ENCODE measurements around the gene TAS1R3.

TAS1R3 gene

DNA sequence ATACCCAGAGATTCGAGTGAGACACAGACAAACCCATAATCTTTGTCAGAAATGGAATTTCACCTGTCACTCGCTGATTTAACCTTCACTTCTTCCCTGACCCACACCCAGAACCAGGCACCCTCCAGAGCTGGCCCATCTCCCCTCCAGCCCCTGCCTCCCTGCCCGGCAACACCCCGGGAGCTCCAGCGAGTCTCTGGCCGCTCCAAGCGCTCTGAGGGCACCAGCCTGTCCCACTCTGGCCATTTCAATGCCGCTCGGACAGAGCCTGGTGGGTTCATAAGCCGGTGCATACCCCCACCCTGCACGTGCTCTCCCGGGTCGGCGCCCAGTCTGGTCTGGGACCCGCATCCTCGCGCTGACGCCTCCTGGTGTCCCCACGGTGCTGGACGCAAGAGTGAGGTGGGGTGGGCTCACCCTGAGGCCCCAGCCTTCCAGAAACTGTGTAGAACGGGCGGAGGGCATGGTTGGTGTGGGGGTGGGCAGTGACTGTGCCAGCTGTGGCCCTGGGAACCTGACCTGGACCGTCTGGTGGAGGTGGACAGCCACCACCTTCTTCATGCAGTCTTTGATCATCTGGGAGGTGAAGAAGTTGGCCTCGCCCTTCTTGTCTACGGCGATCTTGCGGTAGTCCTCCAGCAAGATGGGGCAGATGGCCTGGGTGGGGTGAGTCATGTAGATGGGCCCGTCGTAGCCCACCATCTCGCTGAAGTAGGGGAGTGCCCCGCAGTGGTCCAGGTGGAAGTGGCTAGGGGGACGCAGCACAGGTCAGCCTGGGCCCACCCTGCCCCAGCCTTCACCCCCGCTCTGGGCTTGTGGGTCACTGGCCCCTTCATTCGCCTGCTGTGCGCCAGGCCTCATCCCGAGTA, 12.1 kb upstream of the TAS1R3 start:
- DNase-seq (ENCODE audit: low spot score in 2 of 2), result no peak
- in situ Hi-C loops (cut with MboI; ENCODE audit: low sequenced_read_pairs), result no loop called here
- H3K9me3 ChIP-seq, result no peaks in the 10 kb centered on the region
- no peaks in the 10 kb centered on the region for H3K27me3 ChIP-seq (ENCODE audit: low read depth)
- H3K4me1 ChIP-seq, result peaks cover 5% of the 10 kb centered on the region
- H3K4me3 ChIP-seq, result no peak overlapping the region
- H3K36me3 ChIP-seq (replicated peaks), result peaks cover 57% of the 10 kb centered on the region

DNA sequence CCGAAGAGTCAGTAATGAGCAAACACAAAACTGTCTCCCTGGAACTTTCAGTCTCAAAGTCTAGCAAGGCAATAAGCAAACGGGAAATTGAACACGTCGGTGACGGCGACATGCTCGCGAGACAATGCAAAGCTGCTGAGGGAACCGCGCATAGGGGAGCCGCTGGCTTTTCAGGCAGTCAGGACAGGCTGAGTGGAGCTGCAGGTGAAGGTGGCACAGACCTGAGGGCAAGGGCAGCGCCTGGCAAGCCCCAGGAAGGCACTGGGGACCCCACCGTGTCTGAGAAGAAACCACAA, 11.5 kb upstream of the TAS1R3 start:
- peaks cover 5% of the 10 kb centered on the region for H3K4me1 ChIP-seq
- in situ Hi-C loops (cut with MboI; ENCODE audit: low sequenced_read_pairs), result no loop called here
- DNase-seq (ENCODE audit: low spot score in 2 of 2), result no peak
- H3K36me3 ChIP-seq (replicated peaks), result peaks cover 54% of the 10 kb centered on the region
- no peak overlapping the region for H3K4me3 ChIP-seq
- no peaks in the 10 kb centered on the region for H3K27me3 ChIP-seq (ENCODE audit: low read depth)
- no peaks in the 10 kb centered on the region for H3K9me3 ChIP-seq

DNA sequence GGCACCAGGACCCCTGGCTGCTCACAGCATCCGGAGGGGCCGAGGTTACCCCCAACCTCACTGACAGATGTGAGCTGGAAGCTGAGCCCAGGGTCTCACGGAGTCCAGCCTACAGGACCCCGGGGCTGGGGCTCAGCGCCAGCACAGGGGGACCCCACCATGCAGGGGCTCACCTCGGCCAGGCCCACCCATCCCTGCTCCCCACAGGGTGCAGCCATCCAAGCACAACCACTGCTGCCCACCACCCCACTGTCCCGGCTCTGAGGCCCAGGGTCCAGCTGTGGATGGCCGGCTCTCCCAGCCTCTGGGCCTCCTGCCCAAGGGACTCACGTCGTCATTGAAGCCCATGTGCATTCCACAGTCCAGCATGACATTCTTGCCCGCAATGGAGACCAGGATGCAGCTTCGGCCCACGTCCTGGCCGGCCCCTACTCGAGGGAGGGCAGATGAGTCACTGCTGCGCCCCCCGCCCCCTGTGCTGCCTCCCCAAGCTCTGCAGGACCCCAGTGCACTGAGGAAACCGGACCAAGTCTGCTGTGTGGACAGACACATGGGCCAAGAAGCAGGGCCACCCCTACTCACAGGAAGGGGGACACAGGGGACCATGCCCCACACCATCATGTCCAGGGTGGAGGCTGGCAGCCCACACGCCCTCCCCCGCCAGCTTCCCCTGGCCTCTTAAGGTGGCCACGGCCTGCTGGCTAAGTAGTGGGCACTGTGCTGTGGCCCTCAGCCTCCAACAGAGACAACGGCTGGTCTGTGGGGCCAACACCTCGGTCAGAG, 10.2 kb upstream of the TAS1R3 start:
- no peaks in the 10 kb centered on the region for H3K27me3 ChIP-seq (ENCODE audit: low read depth)
- H3K4me1 ChIP-seq, result peaks cover 10% of the 10 kb centered on the region
- in situ Hi-C loops (cut with MboI; ENCODE audit: low sequenced_read_pairs), result no loop called here
- no peaks in the 10 kb centered on the region for H3K9me3 ChIP-seq
- H3K36me3 ChIP-seq (replicated peaks), result peaks cover 46% of the 10 kb centered on the region
- DNase-seq (ENCODE audit: low spot score in 2 of 2), result no peak
- H3K4me3 ChIP-seq, result no peak overlapping the region

DNA sequence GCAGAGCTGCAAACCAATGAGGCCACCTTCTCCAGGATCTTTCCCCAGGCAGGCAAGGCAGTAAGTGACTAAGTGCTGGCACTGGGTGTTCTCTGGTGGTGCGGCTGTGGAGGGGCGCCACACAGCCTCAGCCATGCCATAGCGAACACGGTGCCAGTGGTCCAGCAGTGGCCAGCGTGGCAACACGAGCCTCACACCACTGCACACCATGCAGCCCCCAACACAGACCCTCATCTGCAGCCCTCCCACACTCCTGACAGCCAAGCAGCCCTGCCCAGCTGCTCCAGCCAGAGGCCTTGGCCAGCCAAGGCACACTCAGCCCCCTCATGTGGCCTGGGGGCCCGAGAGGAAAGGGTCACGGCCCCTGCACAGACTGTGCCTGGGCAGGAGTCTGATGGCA, 9.6 kb upstream of the TAS1R3 start:
- peaks cover 43% of the 10 kb centered on the region for H3K36me3 ChIP-seq (replicated peaks)

DNA sequence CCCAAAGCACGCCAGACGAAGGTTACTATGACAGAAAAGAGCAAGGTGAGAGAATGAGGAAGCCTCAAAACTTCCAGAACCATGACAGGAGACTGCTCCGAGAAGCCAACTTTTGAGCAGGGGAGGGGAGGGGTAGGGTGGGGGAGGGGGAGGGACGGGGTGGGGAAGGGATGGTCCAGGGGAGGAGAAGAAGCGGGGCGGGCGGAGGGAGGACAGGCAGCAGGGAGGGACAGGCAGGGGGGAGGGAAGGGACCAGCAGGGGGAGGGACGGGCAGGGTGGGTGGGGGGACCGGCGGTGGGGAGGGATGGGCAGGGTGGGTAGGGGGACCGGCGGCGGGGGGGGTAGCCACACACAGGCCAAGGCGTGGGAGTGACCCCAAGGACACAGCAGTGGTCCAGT, 8.7 kb upstream of the TAS1R3 start:
- Histone ChIP-seq H3K27me3 (ENCODE audit: low read depth) (no peaks in the 10 kb centered on the region), H3K4me3 (no peak overlapping the region), H3K9me3 (no peaks in the 10 kb centered on the region), H3K4me1 (peaks cover 10% of the 10 kb centered on the region), H3K36me3 (replicated peaks) (peaks cover 34% of the 10 kb centered on the region)
- in situ Hi-C loops (cut with MboI; ENCODE audit: low sequenced_read_pairs), result no loop called here
- DNase-seq (ENCODE audit: low spot score in 2 of 2), result no peak

More for the DNA sequence above, 9.6 kb upstream of the TAS1R3 start:
- Histone ChIP-seq H3K4me1 (peaks cover 10% of the 10 kb centered on the region), H3K27me3 (ENCODE audit: low read depth) (no peaks in the 10 kb centered on the region), H3K4me3 (no peak overlapping the region), H3K9me3 (no peaks in the 10 kb centered on the region)
- in situ Hi-C loops (cut with MboI; ENCODE audit: low sequenced_read_pairs), result no loop called here
- DNase-seq (ENCODE audit: low spot score in 2 of 2), result no peak

DNA sequence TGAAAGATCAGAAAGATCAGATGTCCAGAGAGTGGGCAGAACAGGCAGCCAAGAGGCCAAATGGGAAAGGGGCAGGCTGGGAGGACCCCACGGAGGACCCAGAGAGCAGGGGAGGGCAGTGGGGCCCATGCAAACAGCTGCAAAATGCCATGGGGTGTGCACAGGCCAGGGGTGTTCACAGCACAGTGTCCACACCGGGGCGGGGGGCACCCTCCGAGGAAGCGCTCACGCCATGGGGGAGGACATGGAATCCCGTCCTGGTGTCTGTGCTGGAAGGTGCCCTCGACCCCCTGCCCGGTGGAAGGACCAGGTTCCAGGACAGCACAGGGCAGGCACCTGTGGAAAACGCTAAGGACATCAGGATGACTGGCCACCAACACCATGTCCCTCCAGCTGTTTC, 8.1 kb upstream of the TAS1R3 start:
- no peak for DNase-seq (ENCODE audit: low spot score in 2 of 2)
- Histone ChIP-seq H3K36me3 (replicated peaks) (peaks cover 29% of the 10 kb centered on the region), H3K4me1 (peaks cover 10% of the 10 kb centered on the region), H3K4me3 (peak overlapping the region; percentile 5), H3K27me3 (ENCODE audit: low read depth) (no peaks in the 10 kb centered on the region), H3K9me3 (no peaks in the 10 kb centered on the region)
- in situ Hi-C loops (cut with MboI; ENCODE audit: low sequenced_read_pairs), result no loop called here

DNA sequence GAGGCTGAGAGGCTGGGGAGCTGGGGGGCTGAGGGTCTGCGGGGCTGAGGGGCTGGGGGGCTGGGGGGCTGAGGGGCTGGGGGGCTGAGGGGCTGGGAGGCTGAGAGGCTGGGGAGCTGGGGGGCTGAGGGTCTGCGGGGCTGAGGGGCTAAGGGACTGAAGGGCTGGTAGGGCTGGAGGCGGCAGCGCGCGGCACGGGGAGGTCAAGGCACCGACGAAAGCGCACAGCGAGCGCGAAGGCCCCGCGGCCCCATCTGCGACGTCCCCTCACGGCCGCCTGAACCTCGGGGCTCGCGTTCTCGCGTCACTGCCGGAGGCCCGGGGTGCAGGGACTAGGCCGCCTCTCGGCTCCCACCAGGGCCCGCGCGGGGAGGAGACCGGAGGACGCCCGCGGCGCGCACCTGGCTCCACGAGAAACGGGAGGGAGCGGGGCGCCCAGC, 7.0 kb upstream of the TAS1R3 start:
- no peaks in the 10 kb centered on the region for H3K27me3 ChIP-seq (ENCODE audit: low read depth)
- no peak for DNase-seq (ENCODE audit: low spot score in 2 of 2)
- peak overlapping the region; percentile 92 for H3K4me3 ChIP-seq
- H3K4me1 ChIP-seq, result peaks cover 10% of the 10 kb centered on the region
- in situ Hi-C loops (cut with MboI; ENCODE audit: low sequenced_read_pairs), result no loop called here
- H3K36me3 ChIP-seq (replicated peaks), result peaks cover 21% of the 10 kb centered on the region
- H3K9me3 ChIP-seq, result no peaks in the 10 kb centered on the region

DNA sequence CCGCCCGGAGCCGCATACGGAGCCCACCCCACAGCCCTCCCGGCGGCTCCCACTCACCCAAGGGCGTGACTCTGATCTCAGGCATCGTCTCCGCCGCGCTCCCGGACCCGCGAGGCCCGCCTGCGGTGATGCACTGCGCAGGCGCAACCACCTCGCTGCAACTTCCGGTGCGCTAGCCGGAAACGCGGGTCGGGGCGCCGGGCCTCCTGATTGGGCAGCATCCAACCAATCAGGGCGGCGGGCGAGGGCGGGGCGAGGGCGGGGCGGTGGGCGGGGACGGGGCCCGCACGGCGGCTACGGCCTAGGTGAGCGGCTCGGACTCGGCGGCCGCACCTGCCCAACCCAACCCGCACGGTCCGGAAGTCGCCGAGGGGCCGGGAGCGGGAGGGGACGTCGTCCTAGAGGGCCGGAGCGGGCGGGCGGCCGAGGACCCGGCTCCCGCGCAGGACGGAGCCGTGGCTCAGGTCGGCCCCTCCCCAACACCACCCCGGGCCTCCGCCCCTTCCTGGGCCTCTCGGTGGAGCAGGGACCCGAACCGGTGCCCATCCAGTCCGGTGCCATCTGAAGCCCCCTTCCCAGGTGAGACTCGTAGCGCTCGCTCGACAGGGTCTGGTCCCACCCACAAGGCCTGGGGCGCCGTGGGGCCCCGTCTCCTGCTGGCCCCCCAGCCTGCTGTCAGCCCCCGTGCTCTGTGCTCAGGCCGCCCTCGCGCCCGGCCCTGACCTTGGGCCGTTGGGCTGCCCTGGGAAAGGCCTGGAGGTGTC, 6.4 kb upstream of the TAS1R3 start, which contains the start of the genes CPTP and INTS11:
Gene CPTP (plus strand): TSS at position 279 of the 764 bp plus-strand sequence. CDS start 2,109 bp downstream, outside the sequence.
Gene INTS11 (minus strand): TSS at position 137 of the 764 bp plus-strand sequence. CDS start 52 bp downstream, at position 85.
- peaks cover 15% of the 10 kb centered on the region for H3K36me3 ChIP-seq (replicated peaks)
- DNase-seq (ENCODE audit: low spot score in 2 of 2), result peak; percentile 85 to 97

DNA sequence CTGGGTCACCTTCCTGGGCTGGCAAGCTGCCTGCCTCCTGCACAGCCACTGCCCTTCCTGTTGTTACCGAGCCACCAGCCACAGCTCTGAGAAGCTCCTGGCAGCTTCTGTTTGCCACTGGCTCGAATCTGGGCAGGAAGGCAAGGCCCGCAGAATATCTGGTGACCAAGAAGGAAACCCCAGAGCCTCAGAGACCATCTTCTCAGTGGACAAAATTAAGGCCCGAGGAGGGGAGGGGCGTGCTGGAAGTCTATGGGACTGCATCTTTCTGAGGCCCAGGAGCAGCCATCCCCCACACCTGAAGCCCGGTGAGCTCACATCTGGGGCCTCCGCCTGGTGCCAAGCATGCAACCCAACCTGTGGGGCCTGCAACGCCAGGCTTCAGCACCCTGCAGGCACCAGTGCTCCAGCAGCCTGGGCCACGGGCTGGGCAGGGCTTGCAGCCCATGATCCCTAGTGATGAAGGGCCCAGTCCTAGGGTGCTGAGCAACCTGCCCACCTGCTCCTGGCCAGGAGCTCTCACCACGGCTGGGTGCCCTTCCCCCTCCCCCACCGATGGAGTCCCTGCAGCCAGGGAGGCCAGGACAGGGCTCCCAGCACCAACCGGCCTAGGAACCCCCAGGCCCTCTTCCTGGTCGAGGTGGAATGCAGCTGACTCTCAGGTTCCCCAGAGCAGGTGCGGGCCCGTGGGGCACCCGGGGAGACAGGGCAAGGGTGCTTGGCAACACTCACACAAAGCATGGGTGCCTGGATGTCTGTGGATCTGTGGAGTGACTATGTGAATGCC, 5.6 kb upstream of the TAS1R3 start:
- H3K9me3 ChIP-seq, result no peaks in the 10 kb centered on the region
- H3K4me3 ChIP-seq, result peak overlapping the region; percentile 92
- in situ Hi-C loops (cut with MboI; ENCODE audit: low sequenced_read_pairs), result no loop called here
- H3K36me3 ChIP-seq (replicated peaks), result peaks cover 7% of the 10 kb centered on the region
- no peak for DNase-seq (ENCODE audit: low spot score in 2 of 2)
- H3K27me3 ChIP-seq (ENCODE audit: low read depth), result no peaks in the 10 kb centered on the region
- H3K4me1 ChIP-seq, result peaks cover 10% of the 10 kb centered on the region

More for the DNA sequence above, 6.4 kb upstream of the TAS1R3 start, which contains the start of the genes CPTP and INTS11:
- peaks cover 10% of the 10 kb centered on the region for H3K4me1 ChIP-seq
- in situ Hi-C loops (cut with MboI; ENCODE audit: low sequenced_read_pairs), result no loop called here
- H3K4me3 ChIP-seq, result peak within 1 kb of the TSS; percentile 92
- no peaks in the 10 kb centered on the region for H3K27me3 ChIP-seq (ENCODE audit: low read depth)
- no peaks in the 10 kb centered on the region for H3K9me3 ChIP-seq

DNA sequence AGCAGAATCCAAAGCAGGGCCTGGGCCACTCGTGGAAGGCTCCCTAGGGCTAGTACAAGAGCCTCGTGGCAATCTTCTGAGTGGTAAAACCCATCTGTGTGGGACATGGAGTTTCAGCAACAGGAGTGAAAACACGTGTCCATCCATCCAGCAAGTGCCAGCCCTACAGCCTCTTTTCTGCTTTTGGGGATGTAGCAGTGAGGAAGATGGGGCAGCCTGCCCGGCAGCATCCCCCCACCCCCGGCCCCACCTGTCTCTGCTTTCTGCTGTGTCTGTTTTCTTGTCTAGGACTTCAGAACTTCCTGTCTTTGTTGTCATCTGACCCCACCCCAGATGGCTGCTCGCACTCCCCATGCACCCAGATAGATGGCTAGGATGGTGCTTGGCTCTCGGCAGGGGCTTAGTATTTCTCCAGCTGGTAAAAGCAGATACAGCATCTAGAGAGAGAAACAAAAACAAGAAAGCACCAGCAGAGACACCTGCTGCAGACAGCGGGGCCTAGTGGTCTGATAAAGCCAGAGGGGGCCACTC, 4.9 kb upstream of the TAS1R3 start:
- peaks cover 10% of the 10 kb centered on the region for H3K4me1 ChIP-seq
- H3K27me3 ChIP-seq (ENCODE audit: low read depth), result no peaks in the 10 kb centered on the region
- no peaks in the 10 kb centered on the region for H3K9me3 ChIP-seq
- in situ Hi-C loops (cut with MboI; ENCODE audit: low sequenced_read_pairs), result no loop called here
- H3K4me3 ChIP-seq, result no peak overlapping the region
- DNase-seq (ENCODE audit: low spot score in 2 of 2), result no peak
- H3K36me3 ChIP-seq (replicated peaks), result peaks cover 3% of the 10 kb centered on the region; the same call in 1 of the 2 replicates

DNA sequence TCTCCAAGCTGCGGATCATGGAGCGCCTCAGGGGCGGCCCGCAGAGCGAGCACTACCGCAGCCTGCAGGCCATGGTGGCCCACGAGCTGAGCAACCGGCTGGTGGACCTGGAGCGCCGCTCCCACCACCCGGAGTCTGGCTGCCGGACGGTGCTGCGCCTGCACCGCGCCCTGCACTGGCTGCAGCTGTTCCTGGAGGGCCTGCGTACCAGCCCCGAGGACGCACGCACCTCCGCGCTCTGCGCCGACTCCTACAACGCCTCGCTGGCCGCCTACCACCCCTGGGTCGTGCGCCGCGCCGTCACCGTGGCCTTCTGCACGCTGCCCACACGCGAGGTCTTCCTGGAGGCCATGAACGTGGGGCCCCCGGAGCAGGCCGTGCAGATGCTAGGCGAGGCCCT, 3.8 kb upstream of the TAS1R3 start:
- 0 out of 2 replicates have a peak, but pooled peaks cover 3% of the 10 kb centered on the region for H3K36me3 ChIP-seq (replicated peaks)
- H3K9me3 ChIP-seq, result no peaks in the 10 kb centered on the region
- no peak for DNase-seq (ENCODE audit: low spot score in 2 of 2)
- no peak overlapping the region for H3K4me3 ChIP-seq
- H3K27me3 ChIP-seq (ENCODE audit: low read depth), result no peaks in the 10 kb centered on the region
- in situ Hi-C loops (cut with MboI; ENCODE audit: low sequenced_read_pairs), result no loop called here
- H3K4me1 ChIP-seq, result peaks cover 10% of the 10 kb centered on the region

DNA sequence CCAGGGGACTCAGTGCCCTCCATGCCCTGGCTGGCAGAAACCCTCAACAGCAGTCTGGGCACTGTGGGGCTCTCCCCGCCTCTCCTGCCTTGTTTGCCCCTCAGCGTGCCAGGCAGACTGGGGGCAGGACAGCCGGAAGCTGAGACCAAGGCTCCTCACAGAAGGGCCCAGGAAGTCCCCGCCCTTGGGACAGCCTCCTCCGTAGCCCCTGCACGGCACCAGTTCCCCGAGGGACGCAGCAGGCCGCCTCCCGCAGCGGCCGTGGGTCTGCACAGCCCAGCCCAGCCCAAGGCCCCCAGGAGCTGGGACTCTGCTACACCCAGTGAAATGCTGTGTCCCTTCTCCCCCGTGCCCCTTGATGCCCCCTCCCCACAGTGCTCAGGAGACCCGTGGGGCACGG, 2.8 kb upstream of the TAS1R3 start:
- Histone ChIP-seq H3K4me3 (no peak overlapping the region), H3K9me3 (no peaks in the 10 kb centered on the region), H3K27me3 (ENCODE audit: low read depth) (no peaks in the 10 kb centered on the region), H3K36me3 (replicated peaks) (0 out of 2 replicates have a peak, but pooled peaks cover 3% of the 10 kb centered on the region), H3K4me1 (peaks cover 7% of the 10 kb centered on the region)
- in situ Hi-C loops (cut with MboI; ENCODE audit: low sequenced_read_pairs), result no loop called here
- DNase-seq (ENCODE audit: low spot score in 2 of 2), result no peak

Data from HAP-1 (cell line).